ENCODE data around the gene CEP55.
"Not testable (repeated sequence)": the region's sequence is repeated elsewhere in the genome, so short reads cannot be mapped to it uniquely, and the experiment has no call there.

CEP55 gene

GRCh38 chr10:93515071-93516005, 18.9 kb downstream of the CEP55 start:
- no peak for DNase-seq

GRCh38 chr10:93516006-93516380, 19.6 kb downstream of the CEP55 start:
- DNase-seq, result no peak

DNA sequence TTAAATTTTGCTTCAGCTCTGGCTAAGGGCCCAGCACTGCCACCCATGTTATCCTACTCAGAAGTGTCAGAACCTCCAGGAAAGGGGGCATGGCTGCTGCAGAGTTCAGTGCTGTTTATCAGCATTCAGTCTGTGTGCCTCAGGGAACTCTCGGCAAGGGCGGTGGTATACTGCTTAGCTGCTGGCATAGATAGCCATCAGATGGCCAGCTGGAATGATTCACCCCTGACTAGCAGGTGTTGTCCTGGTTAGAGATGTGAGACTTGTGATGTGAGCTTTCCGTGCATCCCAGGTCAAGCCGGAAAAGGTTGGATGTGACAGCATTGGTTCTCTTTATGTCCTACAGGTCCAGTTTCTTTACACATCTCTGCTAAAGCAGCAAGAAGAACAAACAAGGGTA, 22.1 kb downstream of the CEP55 start:
- DNase-seq, result no peak

GRCh38 chr10:93535293-93535692, 38.9 kb downstream of the CEP55 start:
- DNase-seq, result no peak

DNA sequence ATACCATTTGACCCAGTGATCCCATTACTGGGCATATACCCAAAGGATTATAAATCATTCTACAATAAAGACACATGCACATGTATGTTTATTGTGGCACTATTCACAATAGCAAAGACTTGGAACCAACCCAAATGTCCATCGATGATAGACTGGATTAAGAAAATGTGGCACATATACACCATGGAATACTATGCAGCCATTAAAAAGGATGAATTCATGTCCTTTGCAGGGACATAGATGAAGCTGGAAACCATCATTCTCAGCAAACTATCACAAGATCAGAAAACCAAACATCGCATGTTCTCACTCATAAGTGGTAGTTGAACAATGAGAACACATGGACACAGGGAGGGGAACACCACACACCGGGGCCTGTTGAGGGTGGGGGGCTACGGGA, 44.5 kb downstream of the CEP55 start:
- not testable (repeated sequence) for DNase-seq

DNA sequence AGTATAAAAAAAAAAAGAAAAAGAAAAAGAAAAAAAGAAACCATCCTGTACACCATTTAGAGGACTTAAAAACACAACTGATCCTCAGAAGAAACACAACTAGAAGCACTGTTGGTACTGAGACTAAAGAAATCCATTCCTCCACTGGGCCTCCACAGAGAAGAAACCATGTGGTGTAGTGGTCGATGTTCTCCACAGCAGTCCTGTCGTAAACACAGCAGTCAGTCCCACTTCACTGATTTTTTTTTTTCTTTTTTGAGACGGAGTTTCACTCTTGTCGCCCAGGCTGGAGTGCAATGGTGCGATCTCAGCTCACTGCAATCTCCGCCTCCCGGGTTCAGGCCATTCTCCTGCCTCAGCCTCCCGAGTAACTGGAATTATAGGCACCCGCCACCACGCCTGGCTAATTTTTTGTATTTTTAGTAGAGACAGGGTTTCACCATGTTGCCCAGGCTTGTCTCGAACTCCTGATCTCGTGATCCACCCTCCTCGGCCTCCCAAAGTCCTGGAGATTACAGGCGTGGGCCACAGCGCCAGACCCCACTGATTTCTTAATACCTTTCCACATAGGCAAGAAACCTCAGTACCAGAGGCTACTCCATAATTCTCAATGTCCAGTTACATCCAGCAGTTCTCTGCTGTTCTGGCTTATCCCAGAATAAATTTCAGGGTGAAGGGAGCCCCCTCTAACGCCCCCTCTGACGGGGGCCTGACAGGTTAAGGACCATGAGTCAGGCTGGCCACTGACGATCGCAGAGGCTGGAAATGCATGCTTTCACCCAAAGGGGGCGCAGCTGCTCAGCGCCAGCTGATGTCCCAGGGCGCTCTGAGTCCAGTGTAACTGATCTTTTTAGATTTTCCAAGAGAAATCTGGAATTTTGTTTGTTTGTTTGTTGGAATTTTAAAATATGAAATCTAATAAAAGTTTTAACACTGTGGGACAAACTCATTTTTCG, 45.3 kb downstream of the CEP55 start:
- DNase-seq, result peak; percentile 40

GRCh38 chr10:93542358-93542791, 46.0 kb downstream of the CEP55 start:
- DNase-seq, result peak; percentile 92

- DNase-seq, result not testable (repeated sequence)
Measured at GRCh38 chr10:93546995-93547394, 50.6 kb downstream of the CEP55 start.

DNA sequence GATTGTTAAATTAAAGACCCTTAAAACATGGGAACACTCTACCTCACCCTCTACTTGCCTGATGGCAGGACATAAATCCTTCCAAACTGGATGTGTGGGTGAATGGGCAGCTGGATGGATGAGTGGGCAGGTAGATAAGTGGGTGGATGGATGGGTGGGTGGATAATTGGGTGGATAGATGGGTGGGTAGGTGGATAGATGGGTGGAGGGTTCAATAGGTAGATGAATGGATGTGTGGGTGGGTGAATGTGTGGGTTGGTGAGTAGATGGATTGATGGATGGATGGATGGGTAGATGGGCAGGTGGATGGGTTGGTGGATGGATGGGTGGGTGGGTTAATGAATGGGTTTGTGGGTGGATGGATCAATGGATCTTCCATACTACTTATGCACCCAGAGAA, 51.1 kb downstream of the CEP55 start:
- DNase-seq, result no peak

DNA sequence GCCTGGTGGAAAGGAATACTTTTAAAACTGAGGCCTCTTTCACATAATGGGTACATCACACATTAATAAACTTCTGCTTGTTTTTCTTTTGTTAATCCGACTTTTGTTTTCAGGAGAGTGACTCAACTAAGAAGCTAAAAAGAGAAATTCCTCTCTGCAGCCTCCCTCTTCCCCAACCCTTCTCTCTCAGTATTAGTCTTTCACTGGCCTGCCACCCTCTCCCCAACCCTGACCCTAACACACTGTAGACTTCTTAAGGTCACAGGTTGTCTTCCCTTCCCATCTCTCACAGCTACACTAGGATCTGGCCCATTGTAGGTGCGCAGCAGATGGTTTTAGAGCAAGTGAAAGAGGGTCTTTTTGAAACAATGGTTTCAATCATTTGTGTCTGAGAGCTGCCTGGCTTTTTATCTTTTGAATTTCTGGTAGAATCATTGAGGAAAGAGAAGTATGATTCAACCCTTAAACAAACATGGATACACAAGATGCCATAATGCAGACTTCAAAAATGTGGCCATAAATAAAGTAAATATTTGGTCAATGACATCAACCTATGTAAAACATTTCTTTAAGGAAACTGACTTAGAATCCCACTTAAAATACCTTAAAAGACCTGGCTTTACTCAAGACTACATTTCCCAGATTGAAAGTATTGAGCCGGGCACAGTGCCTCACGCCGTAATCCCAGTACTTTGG, 52.1 kb downstream of the CEP55 start:
- DNase-seq, result no peak

DNA sequence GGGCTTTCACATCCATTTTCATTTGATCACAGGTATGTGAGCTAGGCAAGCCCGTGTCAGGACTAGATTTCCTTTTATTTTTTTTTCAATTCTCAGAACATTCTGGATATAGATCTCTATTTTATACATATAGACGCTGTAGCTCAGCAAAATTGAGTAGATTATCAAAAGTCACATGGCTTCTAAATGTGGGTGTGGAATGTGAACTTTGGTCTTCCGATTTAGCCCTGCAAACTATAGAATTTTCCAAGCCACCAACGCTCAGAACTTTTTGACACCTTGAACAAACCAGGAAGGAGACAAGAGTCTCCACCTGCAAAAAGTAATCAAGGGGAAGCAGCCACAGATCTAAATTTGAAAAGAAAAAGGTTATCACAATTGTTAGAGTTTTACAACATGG, 54.2 kb downstream of the CEP55 start:
- no peak for DNase-seq

- DNase-seq, result no peak
Measured at GRCh38 chr10:93552780-93553179, 56.4 kb downstream of the CEP55 start.

DNA sequence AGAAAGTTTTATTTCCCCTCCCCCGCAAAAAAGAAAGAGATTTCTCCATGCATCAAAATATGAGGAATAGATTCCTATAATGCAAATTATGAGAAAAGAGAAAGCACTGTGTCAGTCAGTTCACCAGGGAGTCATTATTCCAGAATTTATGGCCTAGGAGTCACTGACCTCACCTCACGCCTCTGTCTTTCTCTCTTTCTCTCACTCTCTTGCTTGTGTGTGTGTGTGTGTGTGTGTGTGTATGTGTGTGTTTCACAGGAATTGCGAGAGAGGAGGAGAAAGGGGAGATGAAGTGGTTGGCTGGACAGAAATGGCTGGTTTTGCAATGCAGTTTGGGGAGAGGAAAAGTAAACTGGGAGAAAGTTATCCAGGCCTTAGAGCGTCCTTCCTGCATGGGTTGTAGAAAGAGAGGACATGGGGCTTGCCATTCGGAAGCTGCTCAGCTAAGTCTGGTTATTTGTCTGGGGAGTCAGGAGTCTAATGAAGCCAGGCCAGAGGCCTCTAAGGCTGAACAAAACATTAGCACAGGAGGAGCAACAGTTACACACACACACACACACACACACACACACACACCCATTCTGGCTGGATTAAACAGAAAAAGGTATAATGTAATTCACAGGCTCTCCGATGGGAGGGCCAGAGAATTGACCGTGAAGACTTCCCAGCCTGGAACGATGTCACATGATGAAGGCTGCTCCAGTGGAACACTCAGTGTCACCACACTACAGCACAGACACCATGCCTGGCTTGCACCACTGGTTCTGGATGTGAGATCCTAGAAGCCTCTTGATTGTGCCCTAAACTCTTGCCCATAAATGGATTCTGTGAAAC, 57.3 kb downstream of the CEP55 start:
- DNase-seq, result no peak

- DNase-seq, result no peak
Measured at GRCh38 chr10:93554316-93554663, 57.9 kb downstream of the CEP55 start.

DNA sequence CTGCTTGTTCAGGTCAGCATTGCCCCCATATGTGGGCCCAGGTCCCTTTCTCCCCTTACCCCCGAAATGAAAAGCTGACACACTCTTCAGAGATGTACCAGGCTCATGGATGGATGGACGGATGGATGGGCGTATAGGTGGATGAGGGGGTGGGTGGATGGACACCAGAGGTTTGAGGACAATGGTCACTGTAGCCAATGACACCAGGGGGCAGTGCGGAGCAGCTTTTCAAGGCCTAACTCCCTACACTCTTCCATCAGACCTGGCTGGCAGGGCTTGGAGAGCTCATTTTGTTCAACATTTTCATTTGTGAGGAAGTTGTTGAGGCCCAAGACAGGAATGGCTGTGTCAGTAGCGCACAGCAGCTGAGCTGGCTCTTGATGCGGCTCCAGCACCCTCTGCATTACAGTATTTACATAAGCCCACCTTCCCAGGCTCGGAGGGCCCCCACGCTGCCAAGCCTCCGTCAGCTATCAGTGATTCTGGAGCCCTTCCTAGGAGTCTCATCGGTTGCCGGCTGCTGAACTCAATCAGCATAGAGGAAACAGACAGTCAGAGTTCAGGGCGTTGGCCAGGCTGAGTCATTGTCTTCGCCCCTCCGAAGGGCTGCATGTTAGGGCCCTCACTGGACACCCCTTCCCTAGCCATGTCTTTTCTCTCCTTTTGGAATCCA, 58.5 kb downstream of the CEP55 start:
- peak; percentile 62 for DNase-seq

DNA sequence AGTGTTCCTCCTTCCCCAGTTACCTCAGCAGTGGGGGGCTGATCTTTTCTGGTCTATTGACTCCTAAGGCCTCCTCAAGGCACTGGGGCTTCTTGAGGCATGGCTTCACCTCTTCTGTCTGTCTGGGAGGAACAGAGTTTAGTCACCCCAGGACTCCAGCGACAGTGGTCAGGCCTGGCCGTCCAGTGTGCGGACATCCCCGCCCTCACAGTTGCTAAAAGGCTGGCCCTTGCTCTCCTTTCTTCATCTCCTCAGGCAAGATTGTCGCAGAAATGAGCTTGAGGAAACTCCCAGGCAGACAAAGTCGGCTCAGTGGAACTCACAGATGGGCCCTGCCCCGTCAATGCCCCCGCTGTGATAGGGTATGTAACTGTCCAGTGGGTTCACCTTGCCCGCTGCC, 63.1 kb downstream of the CEP55 start:
- DNase-seq, result no peak

DNA sequence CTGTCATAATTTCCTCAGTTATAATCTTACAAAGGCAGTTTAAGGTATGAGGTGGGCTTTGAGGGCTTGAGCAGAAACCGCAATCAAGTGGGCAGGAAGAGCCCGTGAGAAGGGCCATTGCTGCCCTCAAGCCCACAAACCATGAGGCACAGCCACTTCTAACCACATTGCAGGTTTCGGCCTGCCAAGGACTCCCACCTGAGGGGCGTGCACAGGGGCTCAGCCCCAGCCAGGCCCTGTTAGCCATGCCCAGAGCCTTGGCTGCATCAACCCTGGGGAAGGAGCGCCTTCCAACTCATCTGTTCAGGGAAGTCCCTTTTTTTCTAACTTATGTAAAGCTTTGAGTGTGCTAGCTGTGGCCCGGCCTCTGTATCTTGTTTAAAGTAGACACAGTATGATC, 64.1 kb downstream of the CEP55 start:
- no peak for DNase-seq

DNA sequence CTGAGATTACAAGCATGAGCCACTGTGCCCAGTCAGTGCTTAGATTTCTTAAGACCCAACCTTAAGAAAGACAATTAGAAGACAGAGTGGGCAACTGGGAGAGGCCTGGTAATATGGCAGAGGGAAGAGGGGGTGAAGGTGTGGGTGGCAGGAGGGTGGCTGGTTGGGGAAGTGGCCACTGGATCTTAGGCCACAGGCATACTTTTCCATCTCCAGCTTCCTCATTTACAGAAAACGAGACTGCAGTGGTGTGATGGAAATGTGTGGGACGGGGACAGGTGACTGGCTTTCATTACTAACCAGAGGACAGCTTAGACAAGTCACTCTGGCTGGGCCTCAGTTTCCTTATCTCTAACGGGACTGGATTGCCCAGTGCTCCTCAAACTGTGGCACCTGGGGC, 69.0 kb downstream of the CEP55 start:
- DNase-seq, result no peak

- peak; percentile 47 for DNase-seq
Measured at GRCh38 chr10:93566435-93567276, 70.2 kb downstream of the CEP55 start, which contains the start of gene FFAR4. Gene FFAR4 (plus strand): TSS chr10:93566665. CDS start chr10:93566721, 56 bp downstream.

GRCh38 chr10:93567277-93568104, 71.1 kb downstream of the CEP55 start:
- DNase-seq, result no peak
